Endodermal cell (in vitro differentiated cells): ENCODE measurements around the gene DOK6. TPM values are rescaled to one million over a fixed set of nuclear protein-coding genes. Genes with fewer than 3 reads are reported as not detected.

Experiments
- DNase-seq: peaks from one replicate; pipeline ENCODE4 v3.0.0-alpha.2; 2017
- H3K27ac ChIP-seq: 2 replicates; pipeline ENCODE4 v1.5.1; 2013; ENCODE audit warnings: mild to moderate bottlenecking, low read depth, low read length, moderate library complexity
- H3K27me3 ChIP-seq: 2 replicates; pipeline ENCODE4 v1.6.1; 2013; ENCODE audit warnings: mild to moderate bottlenecking, low read length, moderate library complexity; ENCODE audit not compliant: insufficient read depth, control insufficient read depth, poor library complexity, severe bottlenecking
- H3K36me3 ChIP-seq: 2 replicates; pipeline ENCODE4 v1.7.0; 2013; ENCODE audit warnings: mild to moderate bottlenecking, low read length, moderate library complexity; ENCODE audit not compliant: control insufficient read depth, insufficient read depth
- H3K4me1 ChIP-seq: one replicate; pipeline ENCODE4 v1.7.0; 2013; ENCODE audit warnings: low read length; ENCODE audit not compliant: control insufficient read depth, insufficient read depth
- H3K4me3 ChIP-seq: 2 replicates; pipeline ENCODE4 v1.5.1; 2013; ENCODE audit warnings: mild to moderate bottlenecking, low read length, moderate library complexity
- H3K9ac ChIP-seq: 2 replicates; pipeline ENCODE4 v1.6.1; 2013; ENCODE audit warnings: mild to moderate bottlenecking, low read length, moderate library complexity; ENCODE audit not compliant: poor library complexity, severe bottlenecking; ENCODE audit errors: extremely low read depth
- H3K9me3 ChIP-seq: 2 replicates; pipeline ENCODE4 v1.6.1; 2013; ENCODE audit warnings: mild to moderate bottlenecking, low read length, moderate library complexity; ENCODE audit not compliant: control insufficient read depth
- H3K27ac Mint-ChIP-seq: 2 replicates; pipeline ENCODE4 v1.8.0; 2020; ENCODE audit warnings: mixed read lengths
- H3K27me3 Mint-ChIP-seq: 2 replicates; pipeline ENCODE4 v1.8.0; 2021; ENCODE audit warnings: mild to moderate bottlenecking, mixed read lengths; ENCODE audit not compliant: insufficient read depth
- H3K36me3 Mint-ChIP-seq: 2 replicates; pipeline ENCODE4 v1.8.0; 2020; ENCODE audit warnings: low read depth, mixed read lengths
- H3K4me1 Mint-ChIP-seq: 2 replicates; pipeline ENCODE4 v1.8.0; 2020; ENCODE audit warnings: mixed read lengths
- H3K4me3 Mint-ChIP-seq: 2 replicates; pipeline ENCODE4 v1.8.0; 2020; ENCODE audit warnings: mild to moderate bottlenecking, moderate library complexity, mixed read lengths
- H3K9me3 Mint-ChIP-seq: 2 replicates; pipeline ENCODE4 v1.8.0; 2020; ENCODE audit warnings: mild to moderate bottlenecking, mixed read lengths
- CTCF ChIP-seq: fragments of 200-600 bp; sonication (generic); conservative IDR thresholded peaks from 2 replicates; pipeline ENCODE4 v1.5.0; 2021; ENCODE audit warnings: antibody characterized with exemption, mild to moderate bottlenecking
- WGBS, 2 experiments: methylation state at CpG; one replicate each; pipeline versions ENCODE4 v1.1.5 to v1.1.7; 2013; ENCODE audit warnings: missing lambda C conversion rate in 2 of 2, mixed read lengths in 1 of 2; ENCODE audit not compliant: insufficient coverage in 1 of 2, insufficient read length in 1 of 2; 5-methylcytosine and 5-hydroxymethylcytosine counted together
- total RNA-seq, 2 donors: library from RNA; stranded (reverse); fragmentation: NEBNext Ultra II Directional in 1 of 2; extraction: Animal tissue kit (Norgen Biotek cat#: 25700) in 1 of 2; gene quantifications; 2 replicates in 1 of 2; 3 replicates in 1 of 2; pipeline ENCODE4 v1.2.1, GENCODE V29; 2021

Gene DOK6
- total RNA-seq, 2 donors from 2014 or later, result 5.7 to 5.9 TPM

- H3K27ac Mint-ChIP-seq, result no peak overlapping the region
- Histone ChIP-seq H3K4me3 (no peak overlapping the region), H3K36me3 (no peaks in the 10 kb centered on the region), H3K9ac (no peak overlapping the region), H3K4me1 (no peaks in the 10 kb centered on the region), H3K27me3 (peaks cover 18% of the 10 kb centered on the region), H3K27ac (no peak overlapping the region), H3K9me3 (no peaks in the 10 kb centered on the region)
- no peaks in the 10 kb centered on the region for H3K9me3 Mint-ChIP-seq
- H3K4me3 Mint-ChIP-seq, result no peak overlapping the region
- peaks cover 27% of the 10 kb centered on the region for H3K27me3 Mint-ChIP-seq
- peaks cover 10% of the 10 kb centered on the region for H3K4me1 Mint-ChIP-seq
- H3K36me3 Mint-ChIP-seq, result no peaks in the 10 kb centered on the region
- TF ChIP-seq CTCF, result no peak
- WGBS, 2 experiments, result 90 to 97% methylated on average over 2 to 7 of the region's 7 CpGs
- peak; percentile 53 for DNase-seq
Observed at GRCh38 chr18:69397096-69397495, 3.6 kb upstream of the DOK6 start.

GRCh38 chr18:69399253-69399652, 1.4 kb upstream of the DOK6 start:
- no peak overlapping the region for H3K4me3 Mint-ChIP-seq
- peaks cover 48% of the 10 kb centered on the region for H3K27me3 Mint-ChIP-seq
- H3K4me1 Mint-ChIP-seq, result peaks cover 19% of the 10 kb centered on the region
- H3K27me3 ChIP-seq, result peaks cover 39% of the 10 kb centered on the region
- H3K36me3 ChIP-seq, result no peaks in the 10 kb centered on the region
- TF ChIP-seq CTCF, result no peak
- H3K27ac Mint-ChIP-seq, result no peak overlapping the region
- DNase-seq, result peak; percentile 56
- H3K27ac ChIP-seq, result no peak overlapping the region
- no peak overlapping the region for H3K9ac ChIP-seq
- no peaks in the 10 kb centered on the region for H3K4me1 ChIP-seq
- no peaks in the 10 kb centered on the region for H3K36me3 Mint-ChIP-seq
- H3K9me3 Mint-ChIP-seq, result no peaks in the 10 kb centered on the region
- no peak overlapping the region for H3K4me3 ChIP-seq
- no peaks in the 10 kb centered on the region for H3K9me3 ChIP-seq
- 13 to 45% methylated on average over 2 to 3 of the region's 3 CpGs for WGBS, 2 experiments

GRCh38 chr18:69400976-69401225, 213 bp downstream of the DOK6 start:
- Histone ChIP-seq H3K27me3 (peaks cover 49% of the 10 kb centered on the region), H3K9me3 (no peaks in the 10 kb centered on the region), H3K4me1 (no peaks in the 10 kb centered on the region), H3K36me3 (no peaks in the 10 kb centered on the region), H3K27ac (no peak overlapping the region), H3K4me3 (peak overlapping the region; percentile 80), H3K9ac (no peak overlapping the region)
- Mint-ChIP-seq H3K4me3 (peak overlapping the region; percentile 67), H3K4me1 (peaks cover 19% of the 10 kb centered on the region), H3K27ac (no peak overlapping the region), H3K27me3 (peaks cover 59% of the 10 kb centered on the region), H3K36me3 (no peaks in the 10 kb centered on the region), H3K9me3 (no peaks in the 10 kb centered on the region)
- WGBS, 2 experiments, result 0% methylated on average over 4 to 47 of the region's 47 CpGs
- TF ChIP-seq CTCF, result no peak
- no peak for DNase-seq
